Smooth muscle cell (in vitro differentiated cells): ENCODE data around the gene FOXS1. TPM values are rescaled to one million over a fixed set of nuclear protein-coding genes. Genes with fewer than 3 reads are reported as not detected.

Source experiments
- DNase-seq: peaks from one replicate; lab custom pipeline; 2025; ENCODE audit not compliant: unreplicated experiment; lab: John Stamatoyannopoulos, UW
- H2AFZ ChIP-seq: fragments of 200-600 bp; sonication (generic); 2 replicates; pipeline ENCODE4 v1.6.0; 2016; ENCODE audit warnings: antibody characterized with exemption, low read depth, mild to moderate bottlenecking
- H3F3A ChIP-seq: fragments of 200-600 bp; sonication (generic); 2 replicates; pipeline ENCODE4 v1.6.0; 2017; ENCODE audit warnings: antibody characterized with exemption, low read depth
- H3K27ac ChIP-seq: fragments of 200-600 bp; sonication (generic); 2 replicates; pipeline ENCODE4 v1.5.1; 2016; ENCODE audit warnings: low read depth, mild to moderate bottlenecking
- H3K27me3 ChIP-seq: fragments of 200-600 bp; sonication (generic); 2 replicates; pipeline ENCODE4 v1.6.1; 2016; ENCODE audit warnings: low read depth, mild to moderate bottlenecking
- H3K36me3 ChIP-seq: fragments of 200-600 bp; sonication (generic); 2 replicates; pipeline ENCODE4 v1.5.1; 2016; ENCODE audit warnings: low read depth
- H3K4me1 ChIP-seq: fragments of 200-600 bp; sonication (generic); 2 replicates; pipeline ENCODE4 v1.5.1; 2016; ENCODE audit warnings: low read depth
- H3K4me2 ChIP-seq: fragments of 200-600 bp; sonication (generic); 2 replicates; pipeline ENCODE4 v1.6.0; 2016; ENCODE audit warnings: mild to moderate bottlenecking
- H3K4me3 ChIP-seq: fragments of 200-600 bp; sonication (generic); 2 replicates; pipeline ENCODE4 v1.5.1; 2016; ENCODE audit warnings: mild to moderate bottlenecking
- H3K79me2 ChIP-seq: fragments of 200-600 bp; sonication (generic); 2 replicates; pipeline ENCODE4 v1.6.0; 2016; ENCODE audit warnings: low read depth, mild to moderate bottlenecking
- H3K9ac ChIP-seq: fragments of 200-600 bp; sonication (generic); 2 replicates; pipeline ENCODE4 v1.6.0; 2016; ENCODE audit warnings: low read depth
- H3K9me3 ChIP-seq: fragments of 200-600 bp; sonication (generic); replicated peaks from 2 replicates; pipeline ENCODE4 v1.5.1; 2016; ENCODE audit warnings: low read depth
- H4K20me1 ChIP-seq: fragments of 200-600 bp; sonication (generic); 2 replicates; pipeline ENCODE4 v1.6.0; 2016; ENCODE audit warnings: low read depth
- WGBS: methylation state at CpG from one replicate; pipeline ENCODE4 v1.1.7; 2016; ENCODE audit warnings: low lambda C conversion rate; 5-methylcytosine and 5-hydroxymethylcytosine counted together
- polyA plus RNA-seq: library from polyadenylated mRNA; unstranded; fragments of >200 nt; fragmentation: Nextera tagmentation; extraction: Ambion mirVana; gene quantifications from 2 replicates; pipeline ENCODE4 v1.2.1, GENCODE V29; 2016
- total RNA-seq: library from RNA; depleted of rRNA; stranded (reverse); fragments of >200 nt; gene quantifications from 2 replicates; pipeline ENCODE4 v1.2.3, GENCODE V29; 2014
- TF ChIP-seq, protein P1 (sequence below): fragments of 200-600 bp; sonication (generic); IDR thresholded peaks from 2 replicates; pipeline ENCODE4 v1.5.1; 2017; ENCODE audit warnings: borderline replicate concordance, mild to moderate bottlenecking, antibody characterized with exemption; ENCODE audit not compliant: insufficient read depth, poor library complexity, severe bottlenecking

FOXS1 gene
- total and polyA plus RNA-seq, 2 experiments from 2014 or later, result 0.09 to 3.3 TPM

DNA sequence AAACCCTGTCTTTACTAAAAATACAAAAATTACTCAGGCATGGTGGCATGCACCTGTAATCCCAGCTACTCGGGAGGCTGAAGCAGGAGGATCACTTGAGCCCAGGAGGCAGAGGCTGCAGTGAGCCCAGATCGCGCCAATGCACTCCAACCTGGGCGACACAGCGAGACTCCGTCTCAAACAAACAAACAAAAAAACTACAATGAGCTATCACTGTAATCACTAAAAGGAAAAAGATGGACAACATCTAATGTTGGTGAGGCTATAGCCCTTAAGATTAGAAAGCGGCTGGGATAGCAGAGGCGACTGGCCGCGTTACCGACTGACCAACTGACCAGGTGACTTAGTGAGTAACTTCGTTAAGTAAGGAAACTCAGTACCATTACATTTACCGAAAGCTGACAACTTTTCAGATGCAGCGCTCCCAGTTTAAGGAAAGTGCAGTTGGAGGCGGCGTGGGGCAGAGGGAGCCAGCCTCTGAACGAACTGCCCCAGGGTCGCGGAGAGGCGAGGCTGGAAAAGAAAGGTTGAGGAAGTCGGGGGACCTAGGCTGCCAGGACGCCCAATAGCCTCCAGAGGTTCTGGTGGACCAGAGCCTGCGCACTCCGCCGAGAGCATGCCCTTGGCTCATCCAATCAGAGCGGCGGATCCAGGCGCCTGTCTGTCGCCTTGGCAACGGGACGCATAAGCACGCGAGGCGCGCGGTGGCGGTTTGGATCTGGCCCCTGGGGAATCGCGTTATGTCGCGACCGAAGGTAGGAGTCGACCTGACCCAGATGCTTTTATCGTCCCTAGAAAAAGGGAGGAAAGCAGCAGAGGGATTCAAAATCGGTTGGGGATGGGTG lies 34.0 kb upstream of the FOXS1 start:
- peaks cover 8% of the 10 kb centered on the region for H3K4me1 ChIP-seq
- H2AFZ ChIP-seq, result peak overlapping the region; percentile 99
- no peaks in the 10 kb centered on the region for H3K79me2 ChIP-seq
- no peaks in the 10 kb centered on the region for H3K9me3 ChIP-seq
- H3K4me2 ChIP-seq, result peak overlapping the region; percentile 95
- WGBS, result 8% methylated on average over 45 of the region's 45 CpGs
- H3K4me3 ChIP-seq, result peak overlapping the region; percentile 65
- TF ChIP-seq, protein P1, sequence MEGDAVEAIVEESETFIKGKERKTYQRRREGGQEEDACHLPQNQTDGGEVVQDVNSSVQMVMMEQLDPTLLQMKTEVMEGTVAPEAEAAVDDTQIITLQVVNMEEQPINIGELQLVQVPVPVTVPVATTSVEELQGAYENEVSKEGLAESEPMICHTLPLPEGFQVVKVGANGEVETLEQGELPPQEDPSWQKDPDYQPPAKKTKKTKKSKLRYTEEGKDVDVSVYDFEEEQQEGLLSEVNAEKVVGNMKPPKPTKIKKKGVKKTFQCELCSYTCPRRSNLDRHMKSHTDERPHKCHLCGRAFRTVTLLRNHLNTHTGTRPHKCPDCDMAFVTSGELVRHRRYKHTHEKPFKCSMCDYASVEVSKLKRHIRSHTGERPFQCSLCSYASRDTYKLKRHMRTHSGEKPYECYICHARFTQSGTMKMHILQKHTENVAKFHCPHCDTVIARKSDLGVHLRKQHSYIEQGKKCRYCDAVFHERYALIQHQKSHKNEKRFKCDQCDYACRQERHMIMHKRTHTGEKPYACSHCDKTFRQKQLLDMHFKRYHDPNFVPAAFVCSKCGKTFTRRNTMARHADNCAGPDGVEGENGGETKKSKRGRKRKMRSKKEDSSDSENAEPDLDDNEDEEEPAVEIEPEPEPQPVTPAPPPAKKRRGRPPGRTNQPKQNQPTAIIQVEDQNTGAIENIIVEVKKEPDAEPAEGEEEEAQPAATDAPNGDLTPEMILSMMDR, result no peak
- no peaks in the 10 kb centered on the region for H3F3A ChIP-seq
- H3K27me3 ChIP-seq, result no peaks in the 10 kb centered on the region
- H3K36me3 ChIP-seq, result no peaks in the 10 kb centered on the region
- H4K20me1 ChIP-seq, result no peaks in the 10 kb centered on the region
- H3K9ac ChIP-seq, result peak overlapping the region; percentile 71
- DNase-seq, result peak; percentile 94
- H3K27ac ChIP-seq, result peak overlapping the region; percentile 71

DNA sequence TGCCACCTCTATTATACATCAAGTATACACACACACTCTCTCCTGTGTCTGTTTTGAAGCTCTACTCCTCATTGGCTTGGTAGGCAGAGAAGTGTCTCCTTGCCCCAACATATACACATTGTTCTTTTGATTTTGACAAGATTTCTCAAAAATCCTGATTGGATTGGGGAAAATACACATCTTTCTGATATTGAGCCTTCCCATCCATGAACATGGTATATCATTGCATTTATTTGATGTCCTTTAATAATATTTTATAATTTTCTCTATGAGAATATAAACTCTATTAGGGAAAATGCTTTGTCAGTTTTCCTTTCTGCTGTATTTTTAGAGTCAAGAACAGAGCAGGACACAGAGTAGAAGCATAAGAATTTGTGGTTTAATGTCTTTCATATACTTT lies 32.3 kb upstream of the FOXS1 start:
- Histone ChIP-seq H3K36me3 (no peaks in the 10 kb centered on the region), H3K4me1 (peaks cover 8% of the 10 kb centered on the region), H3K27ac (no peak overlapping the region), H3K79me2 (no peaks in the 10 kb centered on the region), H3K27me3 (no peaks in the 10 kb centered on the region), H3K9ac (no peak overlapping the region), H3F3A (no peaks in the 10 kb centered on the region), H3K4me3 (no peak overlapping the region), H3K9me3 (no peaks in the 10 kb centered on the region), H3K4me2 (no peak overlapping the region), H4K20me1 (no peaks in the 10 kb centered on the region), H2AFZ (no peak overlapping the region)
- DNase-seq, result no peak
- TF ChIP-seq, protein P1, result no peak

DNA sequence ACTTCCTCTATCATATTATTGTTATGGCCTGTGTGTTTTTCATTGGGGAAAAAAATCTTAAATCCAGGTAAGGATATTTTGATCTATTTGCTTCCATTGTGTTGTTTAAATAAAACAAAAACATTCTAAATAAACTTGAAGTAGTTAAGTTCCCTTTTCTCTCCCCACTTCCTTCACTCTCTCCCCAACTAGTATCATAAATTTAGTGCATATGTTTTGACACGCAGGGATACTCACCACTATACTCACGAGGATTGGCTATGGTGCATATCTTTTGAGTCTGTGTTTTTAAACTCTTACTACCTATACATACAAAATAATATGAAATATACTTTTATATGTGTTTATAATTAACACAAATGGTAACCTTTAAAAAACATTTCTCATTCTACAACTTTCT lies 30.3 kb upstream of the FOXS1 start:
- DNase-seq, result no peak
- Histone ChIP-seq H4K20me1 (no peaks in the 10 kb centered on the region), H3K79me2 (no peaks in the 10 kb centered on the region), H3K4me3 (no peak overlapping the region), H3K4me1 (peaks cover 8% of the 10 kb centered on the region), H3K9ac (no peak overlapping the region), H2AFZ (no peak overlapping the region), H3K27ac (no peak overlapping the region), H3F3A (no peaks in the 10 kb centered on the region), H3K4me2 (no peak overlapping the region), H3K36me3 (no peaks in the 10 kb centered on the region), H3K9me3 (no peaks in the 10 kb centered on the region), H3K27me3 (no peaks in the 10 kb centered on the region)
- TF ChIP-seq, protein P1, result no peak
- WGBS, result 91% methylated on average over 2 of the region's 2 CpGs

DNA sequence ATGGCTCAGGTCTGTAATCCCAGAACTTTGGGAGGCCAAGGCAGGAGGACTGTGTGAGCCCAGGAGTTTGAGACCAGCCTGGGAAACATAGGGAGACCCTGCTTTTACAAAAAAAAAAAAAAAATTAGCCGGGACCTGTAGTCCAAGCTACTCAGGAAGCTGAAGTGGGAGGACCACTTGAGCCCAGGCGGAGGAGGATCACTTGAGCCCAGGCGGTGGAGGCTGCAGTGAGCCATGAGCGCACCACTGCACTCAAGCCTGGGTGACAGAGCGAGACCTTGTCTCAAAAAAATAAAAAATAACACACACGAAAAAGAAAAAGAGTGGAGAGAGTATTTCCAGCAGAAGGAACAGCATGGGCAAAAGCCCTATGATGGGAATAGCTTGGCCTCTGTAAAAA lies 27.0 kb upstream of the FOXS1 start:
- 82% methylated on average over 6 of the region's 6 CpGs for WGBS
- TF ChIP-seq, protein P1, result no peak
- no peaks in the 10 kb centered on the region for H3K36me3 ChIP-seq

More for the DNA sequence above, 27.0 kb upstream of the FOXS1 start:
- Histone ChIP-seq H3K79me2 (no peaks in the 10 kb centered on the region), H3F3A (no peaks in the 10 kb centered on the region), H2AFZ (no peak overlapping the region), H3K9ac (no peak overlapping the region), H3K27ac (no peak overlapping the region), H3K9me3 (no peaks in the 10 kb centered on the region), H3K4me2 (no peak overlapping the region), H3K4me3 (no peak overlapping the region), H3K4me1 (no peaks in the 10 kb centered on the region), H3K27me3 (peaks cover 15% of the 10 kb centered on the region), H4K20me1 (no peaks in the 10 kb centered on the region)
- no peak for DNase-seq
